ENCODE results near the gene SIGLEC10. TPM values are rescaled to one million over a fixed set of nuclear protein-coding genes. Genes with fewer than 3 reads are reported as not detected.
"Not testable (repeated sequence)": the region's sequence is repeated elsewhere in the genome, so short reads cannot be mapped to it uniquely, and the experiment has no call there.

Gene SIGLEC10
- total RNA-seq, 2 donors from 2014 or later, result 3.3 to 13.5 TPM

DNA sequence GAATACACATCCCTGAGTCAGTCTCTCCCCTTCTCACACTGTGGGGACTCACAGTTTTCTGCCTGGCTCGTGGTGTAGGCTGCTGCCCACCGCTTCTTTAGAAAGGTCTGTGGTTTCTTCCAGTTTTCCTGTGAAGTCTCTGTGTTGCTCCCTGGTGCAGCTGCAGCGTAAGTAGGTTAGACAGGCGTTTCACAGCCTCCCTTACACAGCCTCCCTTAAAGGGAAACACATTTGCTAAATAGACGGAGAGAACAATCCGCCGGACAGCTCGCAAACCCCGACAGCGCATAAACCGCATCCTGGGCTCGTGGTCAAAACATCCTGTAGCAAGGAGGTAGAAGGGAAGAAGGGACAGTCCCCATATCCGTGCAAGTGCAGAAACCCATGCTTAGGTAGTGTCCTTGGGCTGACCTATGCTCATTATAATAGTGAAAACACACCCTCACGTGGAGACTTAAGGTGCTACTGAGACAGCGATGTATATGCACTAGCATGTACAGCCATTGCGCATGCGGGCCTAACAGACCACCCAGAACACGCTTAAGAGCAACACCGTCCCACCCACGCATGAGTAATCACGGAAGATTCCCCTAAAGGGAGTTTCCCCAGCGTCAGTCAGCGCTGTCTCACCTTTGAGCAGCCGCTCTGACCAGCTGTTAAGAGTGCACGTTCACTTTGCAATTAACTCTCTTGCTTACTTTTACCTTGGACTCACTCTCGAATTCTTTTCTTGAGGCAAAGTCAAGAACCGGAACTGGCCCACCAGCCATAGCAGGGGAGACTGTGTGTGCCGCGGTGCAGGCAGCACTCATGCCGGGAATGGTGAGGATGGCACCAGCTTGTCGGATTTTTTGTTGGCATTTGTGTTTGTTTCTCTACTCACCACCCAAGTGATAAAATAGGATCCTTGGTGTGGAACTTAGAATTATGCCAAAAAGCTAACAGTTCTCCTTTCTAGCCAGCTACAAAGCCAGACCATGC, 24.3 kb upstream of the SIGLEC10 start:
- no peak for DNase-seq (ENCODE audit: low spot score)
- intact Hi-C loops (cut with DNase I), result no loop called here

DNA sequence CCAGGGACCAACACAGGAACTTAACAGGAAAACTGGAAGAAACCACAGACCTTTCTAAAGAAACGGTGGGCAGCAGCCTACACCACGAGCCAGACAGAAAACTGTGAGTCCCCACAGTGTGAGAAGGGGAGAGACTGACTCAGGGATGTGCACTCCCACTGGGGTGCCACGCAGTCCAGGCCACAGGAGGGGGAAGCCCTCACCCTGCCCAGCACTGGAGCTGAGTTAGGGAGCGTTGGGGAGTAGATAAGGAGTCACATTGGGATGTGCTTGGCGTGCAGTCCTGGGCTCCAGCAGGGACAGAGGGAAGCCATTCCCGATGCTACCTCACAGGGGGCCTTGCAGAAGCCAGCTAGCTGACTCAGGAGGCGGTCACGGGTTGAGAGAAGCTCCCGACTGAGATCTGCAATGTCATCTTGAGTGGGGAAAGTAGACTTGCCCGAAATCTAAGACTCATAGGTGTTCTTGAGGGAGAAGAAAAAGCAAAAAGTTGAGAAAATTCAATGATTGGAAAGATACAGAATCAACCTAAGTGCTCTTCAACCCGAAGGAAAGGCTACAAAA, 23.5 kb upstream of the SIGLEC10 start:
- intact Hi-C loops (cut with DNase I), result no loop called here

DNA sequence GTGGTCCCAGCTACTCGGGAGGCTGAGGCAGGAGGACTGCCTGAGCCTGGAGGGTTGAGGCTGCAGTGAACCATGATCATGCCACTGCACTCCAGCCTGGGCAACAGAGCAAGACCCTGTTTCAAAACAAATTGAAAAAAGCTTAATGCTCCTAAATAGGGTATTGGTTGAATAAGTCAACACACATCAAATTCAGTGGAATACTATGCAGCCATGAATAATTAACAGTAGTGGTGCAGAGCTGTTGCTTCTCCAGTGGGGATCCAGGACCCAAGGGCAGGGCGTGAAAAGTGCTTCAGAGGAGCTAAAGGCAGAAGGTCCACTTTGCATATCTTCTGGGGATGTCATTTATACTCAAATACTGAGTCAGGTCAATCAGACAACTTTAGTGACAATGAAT, 22.6 kb upstream of the SIGLEC10 start:
- intact Hi-C loops (cut with DNase I), result no loop called here
- no peak for DNase-seq (ENCODE audit: low spot score)

More for the DNA sequence above, 23.5 kb upstream of the SIGLEC10 start:
- no peak for DNase-seq (ENCODE audit: low spot score)

DNA sequence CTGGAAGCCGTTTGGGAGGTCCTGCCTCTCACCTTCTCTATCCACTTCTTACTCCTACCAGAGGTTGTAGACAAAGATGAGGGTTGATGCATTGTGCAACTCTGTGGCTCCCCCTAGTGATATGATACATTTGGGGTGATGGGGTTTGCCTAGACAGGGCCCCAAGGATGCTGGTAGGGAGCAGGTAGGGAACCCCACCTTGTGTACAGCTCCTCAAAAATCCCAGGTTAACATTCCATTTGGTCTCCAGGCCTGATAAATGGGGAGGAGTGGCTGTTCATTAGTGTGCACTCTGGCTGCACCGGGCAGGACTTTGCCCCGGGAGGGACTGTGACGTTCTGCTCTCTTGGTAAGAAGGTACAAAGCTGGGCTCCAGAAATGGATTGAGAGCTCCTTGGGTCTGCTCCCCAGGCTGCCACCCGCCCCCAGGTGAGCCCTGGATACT, 21.6 kb upstream of the SIGLEC10 start:
- intact Hi-C loops (cut with DNase I), result loop anchor here in 1 of 2 donors (5.0 kb wide), 1 partner anchor 102 kb away; no protein-coding TSS in a partner anchor
- no peak for DNase-seq (ENCODE audit: low spot score)

DNA sequence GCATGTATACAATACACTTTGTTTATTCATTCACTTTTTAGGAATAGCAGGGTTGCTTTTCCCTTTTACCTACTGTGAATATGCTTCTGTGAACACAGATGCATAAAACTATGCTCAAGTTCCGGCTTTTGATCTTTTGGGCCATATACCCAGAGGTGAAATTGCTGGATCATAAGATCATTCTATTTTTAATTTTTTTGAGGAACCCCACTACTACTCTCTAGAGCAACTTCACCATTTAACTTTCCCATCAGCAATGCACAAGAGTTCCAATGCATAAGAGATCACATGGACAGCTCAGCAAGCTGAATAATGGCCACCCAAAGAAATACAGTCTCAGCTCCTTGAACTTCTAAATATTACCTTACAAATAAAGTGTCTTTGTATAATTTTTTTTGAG, 17.0 kb upstream of the SIGLEC10 start:
- intact Hi-C loops (cut with DNase I), result no loop called here
- no peak for DNase-seq (ENCODE audit: low spot score)

DNA sequence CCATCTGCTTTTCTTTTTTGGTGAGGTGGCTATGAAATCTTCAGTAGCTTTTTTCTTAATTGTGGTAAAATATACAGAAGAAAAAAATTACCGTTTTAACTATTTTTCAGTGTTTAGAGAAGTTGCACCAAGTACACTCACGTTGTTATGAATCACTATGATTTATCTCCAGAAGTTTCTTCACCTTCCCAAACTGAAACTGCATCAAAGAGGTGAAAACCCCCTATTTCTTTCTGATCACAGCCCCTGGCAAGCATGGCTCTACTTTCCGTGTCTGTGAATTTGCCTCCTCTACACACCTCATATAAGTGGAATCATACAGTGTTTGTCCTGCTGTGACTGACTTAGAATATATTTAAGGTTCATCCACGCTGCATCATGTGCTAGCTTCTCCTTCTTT, 15.6 kb upstream of the SIGLEC10 start:
- intact Hi-C loops (cut with DNase I), result no loop called here
- DNase-seq (ENCODE audit: low spot score), result no peak

DNA sequence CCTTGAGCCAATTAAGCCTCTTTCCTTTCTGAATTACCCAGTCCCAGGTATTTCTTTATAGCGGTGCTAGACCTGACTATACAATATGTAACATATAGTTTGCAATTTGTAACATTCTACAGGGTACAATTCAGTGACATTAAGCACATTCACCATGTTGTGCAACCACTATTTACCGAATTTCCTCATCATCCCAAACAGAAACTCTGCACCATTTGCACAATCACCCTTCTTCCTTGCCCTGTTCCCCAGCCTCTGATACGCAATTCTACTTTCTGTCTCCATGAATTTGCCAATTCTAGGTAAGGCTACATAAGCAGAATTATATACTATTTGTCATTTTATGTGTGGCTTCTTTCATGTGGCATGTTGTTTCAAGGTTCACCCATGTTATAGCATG, 13.7 kb upstream of the SIGLEC10 start:
- DNase-seq (ENCODE audit: low spot score), result no peak
- intact Hi-C loops (cut with DNase I), result no loop called here

DNA sequence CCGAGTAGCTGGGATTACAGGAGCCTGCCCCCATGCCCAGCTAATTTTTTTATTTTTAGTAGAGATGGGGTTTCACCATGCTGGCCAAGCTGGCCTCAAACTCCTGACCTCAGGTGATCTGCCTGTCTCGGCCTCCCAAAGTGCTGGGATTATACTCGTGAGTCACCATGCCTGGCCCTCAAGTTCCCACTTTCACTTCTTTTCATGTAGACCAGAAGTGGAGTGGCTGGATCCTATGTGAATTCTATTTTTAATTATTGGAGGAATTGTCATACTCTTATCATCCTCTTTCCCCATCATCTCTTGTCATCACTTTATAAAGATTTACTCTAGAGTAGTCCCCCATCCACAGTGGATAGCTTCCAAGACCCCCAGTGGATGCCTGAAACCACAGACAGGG, 12.8 kb upstream of the SIGLEC10 start:
- no peak for DNase-seq (ENCODE audit: low spot score)
- intact Hi-C loops (cut with DNase I), result no loop called here

DNA sequence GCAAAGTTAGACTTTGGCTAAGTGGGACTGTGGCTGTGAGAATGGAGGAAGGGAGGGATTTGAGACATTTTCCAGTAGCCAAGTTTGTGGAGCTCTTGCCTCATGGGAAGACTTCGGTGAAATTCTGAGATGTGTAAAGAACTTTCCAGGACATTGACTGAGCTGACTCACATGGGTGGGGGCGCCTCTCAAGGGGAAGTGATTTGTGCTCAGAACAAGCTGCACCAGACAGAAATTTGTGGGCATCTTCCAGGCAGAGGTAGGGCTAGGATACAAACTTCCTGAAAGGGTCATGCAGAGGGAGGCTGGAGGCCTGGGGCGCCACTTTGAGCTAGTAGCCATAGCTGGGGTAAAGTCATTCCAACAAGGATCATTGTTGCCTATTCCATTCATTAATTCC, 9.8 kb upstream of the SIGLEC10 start:
- no peak for DNase-seq (ENCODE audit: low spot score)
- intact Hi-C loops (cut with DNase I), result loop anchor here in 1 of 2 donors (2.0 to 5.0 kb wide), 2 partner anchors 48 to 1165 kb away; no protein-coding TSS in a partner anchor

DNA sequence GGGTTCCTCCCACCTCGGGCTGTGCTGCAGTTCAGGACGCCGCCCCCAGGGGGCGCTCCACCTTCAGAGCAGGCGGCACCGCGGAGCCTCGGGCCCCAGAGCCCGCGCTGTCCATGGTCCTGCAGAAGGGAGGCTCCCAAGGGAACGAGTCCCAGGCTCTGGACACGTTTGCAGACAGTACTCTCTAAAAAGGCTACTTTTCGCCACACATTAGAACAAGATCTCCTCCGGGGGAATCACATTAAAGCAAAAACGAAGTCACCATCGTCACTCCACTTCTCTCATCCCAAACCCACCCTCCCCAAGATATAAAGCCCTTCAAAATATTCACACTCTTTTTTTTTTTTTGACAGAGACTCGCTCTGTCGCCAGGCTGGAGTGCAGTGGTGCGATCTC, 4.6 kb upstream of the SIGLEC10 start:
- DNase-seq (ENCODE audit: low spot score), result peak; percentile 96
- intact Hi-C loops (cut with DNase I), result no loop called here

DNA sequence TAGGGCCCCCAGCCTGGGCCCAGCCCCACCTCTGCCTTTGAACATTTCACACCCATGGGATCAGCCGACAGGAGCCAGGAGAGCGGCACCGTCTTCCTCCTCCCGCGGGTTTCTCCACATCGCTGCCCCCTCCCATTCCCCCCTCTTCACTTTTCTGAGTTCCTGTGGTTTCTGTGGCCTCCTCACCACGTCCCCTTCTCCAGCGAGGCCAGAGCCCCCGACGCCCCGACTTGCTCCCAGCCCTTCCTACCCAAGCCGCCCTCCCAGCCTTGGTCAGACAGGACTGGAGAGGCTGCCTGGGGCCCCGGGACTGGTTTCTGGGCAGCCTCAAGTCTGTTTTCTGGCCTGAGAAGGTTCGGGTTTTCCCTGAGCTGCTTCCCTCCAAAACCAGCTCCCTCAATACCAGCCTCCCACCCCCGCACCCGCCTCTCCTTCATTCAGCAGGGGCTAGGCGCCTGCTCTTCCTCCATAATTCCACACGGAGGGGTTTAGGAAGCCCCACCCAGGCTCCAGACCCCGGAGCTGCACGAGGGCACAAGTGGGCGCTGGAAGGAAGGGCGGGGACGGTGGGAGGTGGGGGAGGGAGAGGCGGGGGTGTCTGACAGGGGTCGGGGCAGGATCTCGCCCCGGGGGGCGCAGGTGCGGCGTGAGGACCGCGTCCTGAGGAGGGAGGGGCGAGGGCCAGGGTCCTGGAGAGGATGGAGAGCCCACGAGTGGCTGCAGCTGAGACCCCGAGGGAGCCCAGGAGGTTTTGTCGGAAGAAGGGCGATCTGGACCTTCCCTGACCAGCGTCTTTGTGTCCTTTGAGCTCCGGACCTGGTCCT, 4.0 kb upstream of the SIGLEC10 start:
- DNase-seq (ENCODE audit: low spot score), result no peak
- intact Hi-C loops (cut with DNase I), result no loop called here

DNA sequence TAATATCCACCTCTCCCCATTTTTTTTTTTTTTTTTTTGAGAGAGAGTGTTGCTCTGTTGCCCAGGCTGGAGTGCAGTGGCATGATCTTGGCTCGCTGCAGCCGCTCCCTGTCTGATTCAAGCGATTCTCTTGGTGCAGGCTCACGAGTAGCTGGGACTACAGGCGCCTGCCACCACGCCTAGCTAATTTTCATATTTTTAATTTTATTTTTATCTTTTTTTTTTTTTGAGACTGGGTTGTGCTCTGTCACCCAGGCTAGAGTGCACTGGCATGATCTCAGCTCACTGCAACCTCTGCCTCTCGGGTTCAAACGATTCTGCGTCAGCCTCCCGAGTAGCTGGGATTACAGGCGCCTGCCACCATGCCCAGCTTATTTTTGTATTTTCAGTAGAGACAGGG, 3.1 kb upstream of the SIGLEC10 start:
- intact Hi-C loops (cut with DNase I); DNase-seq (ENCODE audit: low spot score): not testable (repeated sequence)

DNA sequence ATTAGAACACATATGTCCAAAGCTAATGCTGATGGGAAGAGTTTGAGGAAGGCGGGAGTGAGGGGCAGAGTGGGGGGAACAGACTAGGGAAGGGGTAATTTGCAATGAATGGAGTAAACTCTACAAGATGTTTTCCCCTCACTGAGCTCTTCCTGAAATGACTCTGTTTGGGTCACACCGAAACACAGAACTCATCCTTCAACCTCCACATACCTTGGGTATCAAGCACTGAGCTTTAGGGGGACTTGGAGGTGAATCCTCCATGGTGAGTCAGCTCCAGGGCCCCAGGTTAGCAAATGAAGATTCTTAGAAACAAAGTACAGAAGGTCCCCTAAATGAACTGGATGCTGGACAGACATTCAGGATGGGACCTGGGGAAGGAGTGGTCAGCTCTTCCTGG, 1.3 kb upstream of the SIGLEC10 start:
- DNase-seq (ENCODE audit: low spot score), result no peak
- intact Hi-C loops (cut with DNase I), result no loop called here

DNA sequence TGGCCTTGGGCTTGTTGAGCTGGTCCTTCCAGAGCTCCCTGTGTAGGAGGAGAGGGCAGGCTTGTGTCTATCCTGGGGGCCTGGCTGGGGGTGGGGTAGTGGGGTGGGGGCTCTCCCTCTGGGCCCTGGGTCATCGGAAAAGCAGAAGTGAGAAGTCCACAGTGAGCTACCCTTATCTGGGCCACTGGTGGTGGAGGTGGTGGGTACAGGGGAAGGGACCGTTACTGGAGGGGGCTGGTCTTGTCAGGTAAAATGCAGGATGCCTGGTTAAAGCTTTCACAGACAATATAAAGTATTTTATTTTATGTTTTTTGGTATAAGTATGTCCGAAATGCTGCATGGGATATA, 342 bp upstream of the SIGLEC10 start:
- DNase-seq (ENCODE audit: low spot score), result no peak
- intact Hi-C loops (cut with DNase I), result no loop called here

DNA sequence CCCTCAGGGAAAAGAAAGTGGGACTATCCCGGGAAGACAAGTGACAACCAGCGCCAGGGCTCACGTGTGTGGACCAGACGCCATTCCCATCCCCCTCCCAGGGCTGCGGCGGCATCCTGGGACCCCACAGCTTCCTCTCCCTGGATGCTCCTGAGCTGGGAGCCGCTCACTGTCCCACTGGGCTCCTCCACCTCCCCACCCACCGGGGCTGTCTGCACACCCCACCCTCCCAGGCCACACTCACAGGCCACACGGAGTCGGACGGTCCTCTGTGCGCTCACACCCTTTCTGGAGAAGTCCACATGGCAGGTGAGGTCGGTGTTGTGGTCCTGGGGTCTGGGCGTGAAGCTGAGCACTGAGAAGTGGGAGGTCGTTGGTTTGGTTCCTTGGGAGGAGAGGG, 1.0 kb downstream of the SIGLEC10 start:
- intact Hi-C loops (cut with DNase I); DNase-seq (ENCODE audit: low spot score): not testable (repeated sequence)

DNA sequence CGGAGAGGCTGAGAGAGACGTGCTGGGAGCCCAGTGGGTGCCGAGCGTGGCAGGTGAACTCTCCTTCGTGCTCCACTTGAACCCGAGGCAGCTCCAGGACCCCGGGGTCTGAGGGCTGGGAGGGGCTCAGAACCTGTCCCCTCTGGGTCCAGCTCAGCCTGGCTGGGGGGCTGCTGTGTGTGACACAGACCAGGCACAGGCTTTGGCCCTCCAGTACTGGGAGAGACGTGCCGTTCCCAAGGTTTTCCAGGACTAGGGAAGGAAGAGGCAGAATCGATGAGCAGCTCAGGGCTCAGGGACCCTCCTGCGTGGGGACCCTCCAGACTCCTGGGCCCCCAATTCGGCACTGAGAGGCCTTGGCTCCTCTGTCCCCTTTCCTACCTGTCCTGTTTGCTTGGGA, 2.3 kb downstream of the SIGLEC10 start:
- DNase-seq (ENCODE audit: low spot score), result no peak
- intact Hi-C loops (cut with DNase I), result no loop called here

DNA sequence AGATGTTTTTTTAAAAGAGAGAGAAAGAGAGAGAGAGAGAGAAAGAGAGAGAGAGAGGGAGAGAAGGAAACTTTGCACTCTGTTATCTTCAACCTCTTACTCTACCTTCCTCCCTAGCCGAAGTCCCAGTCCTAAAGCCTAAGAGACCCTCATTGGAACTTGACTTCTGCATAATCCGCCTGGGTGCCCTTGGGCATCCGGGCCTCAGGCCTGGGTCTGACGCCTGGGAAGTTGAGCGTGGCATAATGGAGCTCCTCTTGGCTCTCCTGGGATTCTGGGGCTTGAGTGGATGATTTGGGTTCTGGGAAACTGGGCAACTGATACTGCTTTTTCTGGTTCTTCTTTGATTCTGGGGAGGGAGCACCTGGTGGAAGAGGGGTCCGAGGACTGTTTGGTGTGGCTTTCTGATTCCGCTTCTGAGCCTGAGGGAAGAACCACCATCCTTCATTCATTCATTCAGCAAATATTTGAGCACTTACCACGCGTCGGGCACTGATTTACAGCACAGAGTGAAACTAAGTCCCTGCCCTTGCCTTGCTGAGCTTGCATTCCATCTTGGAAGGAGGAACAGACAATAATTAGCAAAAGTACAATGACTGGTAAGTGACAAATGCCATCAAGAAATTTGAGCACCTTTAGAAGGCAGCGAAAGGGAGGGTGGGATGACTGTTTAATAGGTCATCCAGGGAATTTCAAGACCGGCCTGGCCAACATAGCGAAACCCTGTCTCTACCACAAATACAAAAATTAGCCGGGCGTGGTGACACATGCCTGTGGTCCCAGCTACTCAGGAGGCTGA, 6.3 kb downstream of the SIGLEC10 start:
- intact Hi-C loops (cut with DNase I), result no loop called here
- DNase-seq (ENCODE audit: low spot score), result no peak

DNA sequence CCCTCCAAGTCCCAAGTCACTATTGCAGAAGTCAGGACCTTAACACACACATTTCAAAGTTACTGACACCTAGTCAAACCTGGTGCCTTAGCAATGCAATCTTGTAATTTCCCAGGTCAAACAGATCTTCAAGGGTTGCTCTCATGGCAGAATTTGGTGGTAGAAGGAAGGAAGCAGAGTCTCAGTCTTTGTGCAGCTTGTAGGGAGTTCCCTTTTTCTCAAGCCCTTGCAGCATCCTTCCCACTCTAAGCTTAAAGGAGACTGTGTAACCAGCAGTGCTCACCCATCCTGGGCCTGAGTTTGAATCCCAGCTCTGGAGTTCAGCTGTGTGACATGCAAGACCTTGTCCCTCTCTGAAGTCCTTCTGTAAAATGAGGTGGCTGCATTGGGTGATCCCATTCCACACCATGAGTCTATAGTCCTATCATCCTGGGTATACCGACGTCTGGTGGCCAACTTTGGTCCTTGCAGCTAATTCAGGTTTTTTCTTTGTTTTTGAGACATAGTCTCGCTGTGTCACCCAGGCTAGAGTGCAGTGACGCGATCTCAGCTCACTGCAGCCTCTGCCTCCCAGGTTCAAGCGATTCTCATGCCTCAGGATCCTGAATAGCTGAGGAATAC, 9.8 kb downstream of the SIGLEC10 start:
- DNase-seq (ENCODE audit: low spot score), result no peak
- intact Hi-C loops (cut with DNase I), result no loop called here

DNA sequence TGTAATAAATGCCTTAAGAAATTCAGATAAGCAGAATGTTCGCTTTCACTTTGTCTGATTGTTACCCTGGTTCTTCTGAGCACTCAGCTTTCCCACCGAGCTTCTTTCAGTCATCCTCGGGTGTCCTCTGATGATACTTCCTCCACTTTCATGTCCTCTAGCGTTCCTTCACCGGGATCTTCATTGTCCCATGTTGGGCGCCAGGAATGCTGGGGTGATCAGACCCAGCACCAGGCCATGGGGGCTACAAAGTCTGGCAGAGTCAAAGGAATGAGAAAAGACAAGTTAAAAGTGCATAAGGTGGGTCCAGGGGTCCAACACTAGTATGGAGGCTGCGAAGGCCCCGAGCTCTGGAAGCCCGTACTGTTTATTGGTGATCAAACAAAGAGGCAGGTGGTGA, 15.3 kb downstream of the SIGLEC10 start:
- no peak for DNase-seq (ENCODE audit: low spot score)
- intact Hi-C loops (cut with DNase I), result no loop called here

Measured in posterior vena cava (tissue), 2 donors.